IMR-90 (cell line): ENCODE data around the gene MAGI3. TPM values are rescaled to one million over a fixed set of nuclear protein-coding genes. Genes with fewer than 3 reads are reported as not detected.

Experiments used
- ATAC-seq: fragments of 200-7000 bp; cut with Tn5 transposase; 2 replicates; pipeline ENCODE4 v1.9.1; 2020; ENCODE audit warnings: low read depth, mild to moderate bottlenecking, moderate library complexity
- BruUV-seq: library from RNA; stranded (reverse); fragments of 400-500 nt; replicated peaks from 2 replicates; lab custom pipeline; 2021; lab: Mats Ljungman, UMichigan
- CTCF ChIA-PET: fragments of 300-600 bp; formaldehyde crosslinking; extraction: SDS; loops from one replicate; lab custom pipeline; 2021; ENCODE audit warnings: antibody characterized with exemption; lab: Yijun Ruan, JAX
- POLR2A ChIA-PET: fragments of 300-600 bp; sonication (Branson Sonifier 250); formaldehyde crosslinking; loops from one replicate; lab custom pipeline; 2022; ENCODE audit warnings: antibody characterized with exemption; ENCODE audit not compliant: unreplicated experiment; lab: Charles Lee
- DNase-seq: peaks from one replicate; pipeline ENCODE4 v3.0.0; 2013
- H2AFZ ChIP-seq: replicated peaks from 2 replicates; pipeline ENCODE3; 2013; ENCODE audit warnings: low read length, mild to moderate bottlenecking; ENCODE audit not compliant: poor library complexity
- H2AK5ac ChIP-seq: 2 replicates; pipeline ENCODE4 v1.6.1; 2013; ENCODE audit warnings: low read depth, low read length, inconsistent platforms
- H2AK9ac ChIP-seq: replicated peaks from 2 replicates; pipeline ENCODE3; 2013; ENCODE audit warnings: mild to moderate bottlenecking, low read depth, low read length, moderate library complexity; ENCODE audit not compliant: poor library complexity
- H2BK120ac ChIP-seq: 2 replicates; pipeline ENCODE4 v1.6.1; 2013; ENCODE audit warnings: low read depth, low read length, inconsistent platforms
- H2BK15ac ChIP-seq: 3 replicates; pipeline ENCODE4 v1.6.1; 2013; ENCODE audit warnings: low read depth, low read length, inconsistent platforms
- H2BK20ac ChIP-seq: 2 replicates; pipeline ENCODE4 v1.6.1; 2013; ENCODE audit warnings: low read depth, mild to moderate bottlenecking, inconsistent platforms, low read length, moderate library complexity
- H2BK5ac ChIP-seq: 2 replicates; pipeline ENCODE4 v1.6.1; 2013; ENCODE audit warnings: mild to moderate bottlenecking, low read depth, low read length, inconsistent platforms; ENCODE audit not compliant: poor library complexity, severe bottlenecking
- H3K14ac ChIP-seq: replicated peaks from 2 replicates; pipeline ENCODE4 v1.6.1; 2013; ENCODE audit warnings: low read depth, low read length, inconsistent platforms
- H3K18ac ChIP-seq: 2 replicates; pipeline ENCODE4 v1.6.1; 2013; ENCODE audit warnings: low read depth, low read length, control low read depth
- H3K23ac ChIP-seq: 2 replicates; pipeline ENCODE4 v1.6.1; 2013; ENCODE audit warnings: low read depth, low read length, inconsistent platforms
- H3K27ac ChIP-seq: 2 replicates; pipeline ENCODE4 v1.5.1; 2013; ENCODE audit warnings: mild to moderate bottlenecking, control low read depth, low read length; ENCODE audit not compliant: insufficient read depth
- H3K27me3 ChIP-seq: 2 replicates; pipeline ENCODE4 v1.6.1; 2013; ENCODE audit warnings: low read length; ENCODE audit not compliant: control insufficient read depth, insufficient read depth
- H3K36me3 ChIP-seq: 2 replicates; pipeline ENCODE4 v1.6.1; 2013; ENCODE audit warnings: low read length, mixed read lengths; ENCODE audit not compliant: control insufficient read depth, insufficient read depth
- H3K4ac ChIP-seq: 2 replicates; pipeline ENCODE4 v1.6.1; 2013; ENCODE audit warnings: low read depth, low read length, inconsistent platforms
- H3K4me1 ChIP-seq: 2 replicates; pipeline ENCODE4 v1.6.1; 2013; ENCODE audit warnings: low read length, mixed read lengths; ENCODE audit not compliant: control insufficient read depth, insufficient read depth
- H3K4me2 ChIP-seq: 2 replicates; pipeline ENCODE4 v1.6.1; 2013; ENCODE audit warnings: low read depth, mild to moderate bottlenecking, control low read depth, low read length, moderate library complexity
- H3K4me3 ChIP-seq: 2 replicates; pipeline ENCODE4 v1.5.1; 2013; ENCODE audit warnings: low read depth, mild to moderate bottlenecking, control low read depth, low read length, moderate library complexity; ENCODE audit not compliant: insufficient read depth
- H3K56ac ChIP-seq: 2 replicates; pipeline ENCODE4 v1.6.1; 2013; ENCODE audit warnings: low read length, inconsistent platforms; ENCODE audit not compliant: insufficient read depth; ENCODE audit errors: extremely low read depth
- H3K79me1 ChIP-seq, 2 experiments: 2 replicates each; pipeline ENCODE4 v1.6.1; 2013; ENCODE audit warnings: low read length in 2 of 2, inconsistent platforms in 1 of 2, low read depth in 1 of 2
- H3K9ac ChIP-seq: 2 replicates; pipeline ENCODE4 v1.6.1; 2013; ENCODE audit warnings: low read depth, low read length, control low read depth
- H3K9me1 ChIP-seq: 2 replicates; pipeline ENCODE4 v1.6.1; 2013; ENCODE audit warnings: low read length, inconsistent platforms; ENCODE audit not compliant: insufficient read depth
- H3K9me3 ChIP-seq: 2 replicates; pipeline ENCODE4 v1.6.1; 2013; ENCODE audit warnings: low read length; ENCODE audit not compliant: control insufficient read depth, insufficient read depth
- H4K20me1 ChIP-seq: 2 replicates; pipeline ENCODE4 v1.6.1; 2013; ENCODE audit warnings: low read length, inconsistent platforms; ENCODE audit not compliant: insufficient read depth
- H4K5ac ChIP-seq: 2 replicates; pipeline ENCODE4 v1.6.1; 2013; ENCODE audit warnings: mild to moderate bottlenecking, low read depth, low read length, control low read depth
- H4K8ac ChIP-seq, 2 experiments: 2 replicates each; pipeline ENCODE4 v1.6.1; 2013; ENCODE audit warnings: low read depth in 2 of 2, low read length in 2 of 2, control low read depth in 1 of 2, inconsistent platforms in 1 of 2
- H4K91ac ChIP-seq: 2 replicates; pipeline ENCODE4 v1.6.1; 2013; ENCODE audit warnings: low read depth, low read length, inconsistent platforms; ENCODE audit not compliant: insufficient read depth
- ELK1 ChIP-seq: fragments of 150-350 bp; IDR thresholded peaks from 2 replicates; pipeline ENCODE4 v1.6.1; 2016; ENCODE audit warnings: low read depth, mild to moderate bottlenecking, low read length, moderate library complexity, borderline replicate concordance
- FOS ChIP-seq: fragments of 150-350 bp; IDR thresholded peaks from 2 replicates; pipeline ENCODE4 v1.6.1; 2016; ENCODE audit warnings: low read depth, low read length
- MAZ ChIP-seq: IDR thresholded peaks from 2 replicates; pipeline ENCODE4 v1.6.1; 2012; ENCODE audit warnings: low read depth, mild to moderate bottlenecking, low read length, improper control_type of control experiment, moderate library complexity, borderline replicate concordance
- MXI1 ChIP-seq: IDR thresholded peaks from 2 replicates; pipeline ENCODE4 v1.6.1; 2012; ENCODE audit warnings: low read depth, mild to moderate bottlenecking, low read length, moderate library complexity, borderline replicate concordance
- POLR2A ChIP-seq: IDR thresholded peaks from 2 replicates; pipeline ENCODE4 v1.6.1; 2012; ENCODE audit warnings: mild to moderate bottlenecking, low read depth, low read length
- RAD21 ChIP-seq: IDR thresholded peaks from 2 replicates; pipeline ENCODE4 v1.6.1; 2012; ENCODE audit warnings: low read length, improper control_type of control experiment
- RCOR1 ChIP-seq: IDR thresholded peaks from 2 replicates; pipeline ENCODE4 v1.6.1; 2012; ENCODE audit warnings: mild to moderate bottlenecking, low read length, improper control_type of control experiment; ENCODE audit not compliant: insufficient replicate concordance
- RFX5 ChIP-seq: IDR thresholded peaks from 2 replicates; pipeline ENCODE4 v1.8.0; 2012; ENCODE audit warnings: low read depth, mild to moderate bottlenecking, low read length, moderate library complexity
- SMC3 ChIP-seq: fragments of 150-350 bp; IDR thresholded peaks from 2 replicates; pipeline ENCODE4 v1.6.1; 2016; ENCODE audit warnings: low read depth, mild to moderate bottlenecking, antibody characterized with exemption, low read length, moderate library complexity
- dilution Hi-C: fragments of 300-500 bp; cut with HindIII; formaldehyde crosslinking; loops from one replicate; pipeline ENCODE4 v1.14.3; 2018; ENCODE audit warnings: low sequenced_read_pairs; ENCODE audit not compliant: unreplicated experiment
- in situ Hi-C: fragments of 300-500 bp; cut with MboI; formaldehyde crosslinking; loops from 3 replicates; pipeline ENCODE4 v1.14.3; 2019; ENCODE audit warnings: low sequenced_read_pairs, inconsistent platforms, mixed read lengths
- intact Hi-C: fragments of 100-400 bp; cut with micrococcal nuclease; formaldehyde crosslinking; loops from 2 replicates; pipeline ENCODE4 v1.10.0; 2022
- polyA plus RNA-seq, 3 experiments: library from polyadenylated mRNA; depleted of rRNA; stranded (reverse); fragments of >200 nt; gene quantifications; 2 replicates each; pipeline ENCODE4 v1.2.3, GENCODE V29; 2012; ENCODE audit warnings: low replicate concordance in 1 of 3
- total RNA-seq: library from RNA; depleted of rRNA; stranded (reverse); fragments of >200 nt; gene quantifications from 2 replicates; pipeline ENCODE4 v1.2.3, GENCODE V29; 2012
- TF ChIP-seq, protein P1 (sequence below): conservative IDR thresholded peaks from 2 replicates; pipeline ENCODE4 v1.5.1; 2012; ENCODE audit warnings: mild to moderate bottlenecking, low read depth, low read length, improper control_type of control experiment
- TF ChIP-seq, protein P2 (sequence below): fragments of 150-350 bp; IDR thresholded peaks from 2 replicates; pipeline ENCODE4 v1.6.1; 2017; ENCODE audit warnings: mild to moderate bottlenecking, antibody characterized with exemption, low read length, low read depth

MAGI3 gene
- total and polyA plus RNA-seq, 2 of the 4 experiments (the other 2 are of a cell fraction): 2.5 to 8.8 TPM

DNA sequence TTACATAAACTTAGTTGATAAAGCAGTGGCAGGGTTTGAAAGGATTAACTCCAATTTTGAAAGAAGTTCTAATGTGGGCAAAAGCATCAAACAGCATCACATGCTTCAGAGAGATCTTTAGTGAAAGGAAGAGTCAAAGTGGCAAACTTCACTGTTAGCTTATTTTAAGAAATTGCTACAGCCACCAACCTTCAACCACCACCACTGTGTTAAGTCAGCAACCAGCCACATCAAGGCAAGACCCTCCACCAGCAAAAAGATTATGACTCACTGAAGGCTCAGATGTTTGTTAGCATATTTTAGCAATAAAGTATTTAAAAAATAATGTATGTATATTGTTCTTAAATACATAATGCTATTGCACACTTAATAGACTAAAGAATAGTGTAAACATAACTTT is 21.3 kb upstream of the MAGI3 start:
- Histone ChIP-seq H3K9me3 (no peaks in the 10 kb centered on the region), H3K4ac (no peak overlapping the region), H3K4me1 (no peaks in the 10 kb centered on the region), H2BK5ac (no peak overlapping the region), H3K9ac (no peak overlapping the region), H3K27ac (no peak overlapping the region), H3K18ac (no peak overlapping the region), H2BK120ac (no peak overlapping the region), H3K23ac (no peak overlapping the region), H4K8ac (no peak overlapping the region), H2AK5ac (no peak overlapping the region), H2AFZ (no peak overlapping the region), H3K27me3 (no peaks in the 10 kb centered on the region; the same call in 1 of the 2 replicates), H3K14ac (no peak overlapping the region), H3K4me3 (no peak overlapping the region), H2BK20ac (no peak overlapping the region), H3K36me3 (no peaks in the 10 kb centered on the region), H3K79me1 (no peaks in the 10 kb centered on the region), H3K56ac (no peak overlapping the region), H4K20me1 (no peaks in the 10 kb centered on the region), H2BK15ac (no peak overlapping the region), H2AK9ac (no peak overlapping the region), H3K4me2 (no peak overlapping the region), H4K91ac (no peak overlapping the region), H4K5ac (no peak overlapping the region), H3K9me1 (no peaks in the 10 kb centered on the region)
- in situ Hi-C loops: no loop called here
- dilution Hi-C loops: no loop called here
- intact Hi-C loops: no loop called here
- DNase-seq: no peak
- no peak for ATAC-seq
- ChIA-PET POLR2A (no interaction called here), CTCF (no interaction called here)
- TF ChIP-seq POLR2A: no peak
- TF ChIP-seq RFX5: no peak
- TF ChIP-seq MXI1: no peak
- TF ChIP-seq, protein P1, sequence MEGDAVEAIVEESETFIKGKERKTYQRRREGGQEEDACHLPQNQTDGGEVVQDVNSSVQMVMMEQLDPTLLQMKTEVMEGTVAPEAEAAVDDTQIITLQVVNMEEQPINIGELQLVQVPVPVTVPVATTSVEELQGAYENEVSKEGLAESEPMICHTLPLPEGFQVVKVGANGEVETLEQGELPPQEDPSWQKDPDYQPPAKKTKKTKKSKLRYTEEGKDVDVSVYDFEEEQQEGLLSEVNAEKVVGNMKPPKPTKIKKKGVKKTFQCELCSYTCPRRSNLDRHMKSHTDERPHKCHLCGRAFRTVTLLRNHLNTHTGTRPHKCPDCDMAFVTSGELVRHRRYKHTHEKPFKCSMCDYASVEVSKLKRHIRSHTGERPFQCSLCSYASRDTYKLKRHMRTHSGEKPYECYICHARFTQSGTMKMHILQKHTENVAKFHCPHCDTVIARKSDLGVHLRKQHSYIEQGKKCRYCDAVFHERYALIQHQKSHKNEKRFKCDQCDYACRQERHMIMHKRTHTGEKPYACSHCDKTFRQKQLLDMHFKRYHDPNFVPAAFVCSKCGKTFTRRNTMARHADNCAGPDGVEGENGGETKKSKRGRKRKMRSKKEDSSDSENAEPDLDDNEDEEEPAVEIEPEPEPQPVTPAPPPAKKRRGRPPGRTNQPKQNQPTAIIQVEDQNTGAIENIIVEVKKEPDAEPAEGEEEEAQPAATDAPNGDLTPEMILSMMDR: no peak
- TF ChIP-seq, protein P2, sequence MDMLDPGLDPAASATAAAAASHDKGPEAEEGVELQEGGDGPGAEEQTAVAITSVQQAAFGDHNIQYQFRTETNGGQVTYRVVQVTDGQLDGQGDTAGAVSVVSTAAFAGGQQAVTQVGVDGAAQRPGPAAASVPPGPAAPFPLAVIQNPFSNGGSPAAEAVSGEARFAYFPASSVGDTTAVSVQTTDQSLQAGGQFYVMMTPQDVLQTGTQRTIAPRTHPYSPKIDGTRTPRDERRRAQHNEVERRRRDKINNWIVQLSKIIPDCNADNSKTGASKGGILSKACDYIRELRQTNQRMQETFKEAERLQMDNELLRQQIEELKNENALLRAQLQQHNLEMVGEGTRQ: no peak
- no peak for TF ChIP-seq MAZ
- no peak for TF ChIP-seq RCOR1
- no peak for TF ChIP-seq SMC3
- no peak for TF ChIP-seq RAD21
- TF ChIP-seq ELK1: no peak
- no peak for TF ChIP-seq FOS
- BruUV-seq: no TSS peak
